ENCODE results near the gene C2orf42. TPM values are rescaled to one million over a fixed set of nuclear protein-coding genes. Genes with fewer than 3 reads are reported as not detected.

C2orf42 gene
- total RNA-seq, 1 experiment from 2014 or later, result 17.4 TPM

- no peak for TF ChIP-seq EZH2phosphoT487 (IDR thresholded peaks at IDR 0.05; ENCODE audit: borderline replicate concordance)
- TF ChIP-seq ZFX (IDR thresholded peaks at IDR 0.05), result no peak
- TF ChIP-seq SRF (IDR thresholded peaks at IDR 0.05; ENCODE audit: low read depth), result no peak
- no peak for TF ChIP-seq EZH2 (IDR thresholded peaks at IDR 0.05)
- TF ChIP-seq MAX (IDR thresholded peaks at IDR 0.05), result no peak
- TF ChIP-seq POLR2AphosphoS5 (IDR thresholded peaks at IDR 0.05; ENCODE audit: low read depth, low read length), result no peak
- no peak for TF ChIP-seq EGR1 (IDR thresholded peaks at IDR 0.05; ENCODE audit: low read depth)
- no peak for TF ChIP-seq SP1 (IDR thresholded peaks at IDR 0.05; ENCODE audit: low read depth)
- no peak for TF ChIP-seq CTCF (IDR thresholded peaks at IDR 0.05 in 2 of 3, conservative IDR thresholded peaks at IDR 0.05 in 1 of 3; ENCODE audit: borderline replicate concordance in 1 of 3, insufficient read depth in 1 of 3, low read depth in 2 of 3, low read length in 2 of 3)
- no peak for TF ChIP-seq JUND (IDR thresholded peaks at IDR 0.05)
- TF ChIP-seq POLR2A (IDR thresholded peaks at IDR 0.05; ENCODE audit: borderline replicate concordance, extremely low read depth, insufficient read depth, insufficient read length), result no peak
- TF ChIP-seq CBX3 (IDR thresholded peaks at IDR 0.05; ENCODE audit: low read depth), result no peak
- no peak for TF ChIP-seq TCF7L2 (IDR thresholded peaks at IDR 0.05; ENCODE audit: borderline replicate concordance, extremely low read depth, insufficient read depth, insufficient read length)
- no peak for TF ChIP-seq YY1 (IDR thresholded peaks at IDR 0.05; ENCODE audit: extremely low read depth, insufficient replicate concordance, low read depth, low read length)
- Histone ChIP-seq H3K27ac (ENCODE audit: low read depth, low read length) (no peak overlapping the region), H3K4me2 (ENCODE audit: low read length) (no peak overlapping the region), H3K79me2 (ENCODE audit: insufficient read depth, low read length) (no peaks in the 10 kb centered on the region), H3K4me1 (ENCODE audit: control insufficient read depth in 1 of 2, insufficient read depth in 2 of 2, low read length in 2 of 2) (no peaks in the 10 kb centered on the region), H4K20me1 (ENCODE audit: insufficient read depth) (no peaks in the 10 kb centered on the region), H3K27me3 (ENCODE audit: insufficient read depth, low read length) (no peaks in the 10 kb centered on the region), H3K9me3 (ENCODE audit: control insufficient read depth in 1 of 2, insufficient read depth in 1 of 2, low read depth in 1 of 2, low read length in 2 of 2) (no peaks in the 10 kb centered on the region), H3K36me3 (ENCODE audit: control insufficient read depth in 1 of 2, insufficient read depth in 2 of 2, low read length in 2 of 2) (no peaks in the 10 kb centered on the region), H3K9me2 (ENCODE audit: insufficient read depth) (no peaks in the 10 kb centered on the region), H3K9ac (ENCODE audit: low read length) (no peak overlapping the region), H3K4me3 (replicated peaks in 1 of 2; ENCODE audit: low read depth in 1 of 2, low read length in 2 of 2) (no peak overlapping the region), H2AFZ (ENCODE audit: low read depth, low read length, poor library complexity, severe bottlenecking) (no peak overlapping the region)
- ATAC-seq, result no peak
- RAD21 ChIA-PET (ENCODE audit: low non-redundant PET in 1 of 2, low total read pairs in 2 of 2, uncharacterized antibody in 2 of 2, unreplicated experiment in 2 of 2), result no interaction called here
- POLR2A ChIA-PET, result no interaction called here
- no TSS peak for BruUV-seq (replicated peaks)
- CTCF ChIA-PET, result no interaction called here
- no peak for DNase-seq (ENCODE audit: low read depth, low spot score)
- intact Hi-C loops (cut with micrococcal nuclease), result no loop called here
Measured at GRCh38 chr2:70201831-70202230, 11.0 kb upstream of the C2orf42 start.
